Pulmonary artery endothelial cell (primary cell): ENCODE data around the gene OLFM1. TPM values are rescaled to one million over a fixed set of nuclear protein-coding genes. Genes with fewer than 3 reads are reported as not detected.
"Not testable (repeated sequence)": the region's sequence is repeated elsewhere in the genome, so short reads cannot be mapped to it uniquely, and the experiment has no call there.

ENCODE experiments used
- DNase-seq: peaks from one replicate; pipeline ENCODE4 v3.0.0-alpha.2; 2011; ENCODE audit warnings: low read depth, low spot score
- total RNA-seq: library from RNA; depleted of rRNA; stranded (reverse); fragments of >200 nt; gene quantifications from 2 replicates; pipeline ENCODE4 v1.2.3, GENCODE V29; 2014

The OLFM1 gene
- total RNA-seq, 1 donor from 2014 or later, result 0.13 TPM

DNA sequence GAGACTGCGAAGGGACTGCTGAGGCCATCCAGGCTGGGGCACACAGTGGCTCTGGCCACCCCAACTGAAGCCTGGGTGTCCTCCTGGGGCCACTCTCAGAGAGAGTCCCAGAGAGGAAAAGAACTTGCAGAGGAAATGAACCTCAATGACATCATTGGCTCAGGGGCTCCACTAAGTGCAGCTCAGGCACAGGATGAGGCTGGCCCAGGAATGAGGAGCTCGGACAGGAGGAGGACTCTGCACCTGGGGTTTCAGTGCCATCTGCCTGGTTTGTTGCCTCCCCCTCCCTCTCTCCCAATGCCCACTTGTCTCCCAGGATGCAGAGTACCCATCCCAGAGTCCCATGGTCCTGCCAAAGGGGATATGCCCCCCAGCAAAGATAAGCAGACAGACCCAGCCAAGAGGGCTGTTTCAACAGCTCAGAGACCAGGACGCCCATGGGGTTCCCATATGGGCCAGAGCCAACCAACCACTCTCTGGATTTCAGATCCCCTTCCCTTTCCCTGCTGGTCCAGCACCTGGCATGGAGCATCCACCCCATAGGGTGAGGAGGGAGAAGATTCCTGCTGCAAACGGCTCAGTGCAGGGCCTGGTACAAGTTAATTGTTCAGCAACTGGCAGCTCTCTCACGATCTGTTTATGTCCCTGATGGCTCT, 26.9 kb upstream of the OLFM1 start:
- no peak for DNase-seq

DNA sequence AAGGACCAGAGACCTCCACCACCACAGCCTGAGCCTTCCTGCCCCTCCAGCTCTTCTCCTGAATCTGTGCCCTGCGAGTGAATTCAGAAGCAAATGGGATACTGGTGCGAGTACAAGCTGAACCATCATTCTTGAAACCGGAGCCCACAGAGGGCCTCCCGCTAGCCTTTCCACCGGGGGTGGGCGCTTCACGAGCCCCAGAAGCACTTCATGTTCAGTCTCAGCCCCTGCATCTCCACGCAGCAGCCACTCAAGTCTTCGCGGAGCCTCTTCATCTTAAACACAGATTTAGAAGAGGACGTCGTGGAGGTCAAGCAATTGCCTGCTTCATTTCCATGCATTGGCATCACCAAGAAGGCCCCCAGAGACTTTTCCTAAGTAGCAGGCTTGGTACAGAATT, 26.0 kb upstream of the OLFM1 start:
- DNase-seq, result no peak

DNA sequence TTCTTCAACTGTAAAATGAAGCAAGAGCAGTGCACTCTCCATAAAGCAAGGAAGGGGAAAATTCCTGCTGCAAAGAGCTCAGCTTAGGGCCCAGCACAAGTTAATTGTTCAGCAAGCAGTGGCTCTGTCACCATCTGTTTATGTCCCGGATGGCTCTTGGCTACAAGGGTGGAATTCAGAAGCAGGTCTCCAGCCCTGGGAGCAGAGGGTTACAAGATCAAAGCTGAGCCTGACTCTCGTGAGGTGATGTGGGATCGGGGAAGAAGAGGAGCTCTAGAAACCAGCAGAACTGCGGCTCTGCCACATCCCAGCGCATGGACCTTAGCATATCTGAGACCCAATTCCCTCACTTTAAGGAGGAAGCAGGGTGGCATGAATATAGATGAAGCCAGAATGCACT, 25.2 kb upstream of the OLFM1 start:
- no peak for DNase-seq

GRCh38 chr9:135063466-135063865, 24.0 kb upstream of the OLFM1 start:
- not testable (repeated sequence) for DNase-seq

DNA sequence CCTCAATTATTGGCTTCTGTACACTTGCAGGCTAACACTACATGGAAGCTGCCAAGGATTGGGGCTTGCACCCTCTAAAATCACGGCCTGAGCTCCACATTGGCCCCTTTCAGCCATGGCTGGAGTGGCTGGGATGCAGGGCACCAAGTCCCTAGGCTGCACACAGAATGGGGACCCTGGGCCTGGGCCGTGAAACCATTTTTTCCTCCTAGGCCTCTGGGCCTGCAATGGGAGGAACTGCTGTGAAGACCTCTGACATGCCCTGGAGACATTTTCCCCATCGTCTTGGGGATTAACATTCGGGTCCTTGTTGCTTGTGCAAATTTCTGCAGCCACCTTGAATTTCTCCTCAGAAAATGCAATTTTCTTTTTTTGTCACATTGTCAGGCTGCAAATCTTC, 23.6 kb upstream of the OLFM1 start:
- DNase-seq, result not testable (repeated sequence)

DNA sequence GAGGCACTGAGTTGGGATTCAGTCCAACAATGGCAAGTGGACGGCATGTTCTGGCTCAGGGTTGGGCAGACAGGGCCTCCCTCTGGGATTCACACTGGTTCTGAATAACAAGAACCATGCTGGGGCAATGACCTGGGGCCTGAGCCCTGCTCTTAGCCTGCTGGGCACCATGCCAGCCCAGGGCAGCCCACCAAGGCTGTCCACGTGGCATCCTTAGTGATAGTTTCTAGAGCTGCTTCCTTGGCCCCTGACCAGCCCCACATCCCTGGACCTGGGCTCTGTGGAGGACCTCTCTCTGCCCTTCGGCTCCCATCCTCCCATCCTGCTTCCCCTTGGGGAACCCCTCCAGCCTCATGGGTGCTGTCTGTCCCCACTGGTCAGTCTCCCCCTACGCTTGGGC, 22.3 kb upstream of the OLFM1 start:
- DNase-seq, result no peak

GRCh38 chr9:135065804-135066203, 21.7 kb upstream of the OLFM1 start:
- DNase-seq, result no peak

GRCh38 chr9:135066291-135066690, 21.2 kb upstream of the OLFM1 start:
- DNase-seq, result no peak

GRCh38 chr9:135067096-135067710, 20.3 kb upstream of the OLFM1 start:
- DNase-seq, result no peak

GRCh38 chr9:135068776-135069415, 18.6 kb upstream of the OLFM1 start:
- no peak for DNase-seq

DNA sequence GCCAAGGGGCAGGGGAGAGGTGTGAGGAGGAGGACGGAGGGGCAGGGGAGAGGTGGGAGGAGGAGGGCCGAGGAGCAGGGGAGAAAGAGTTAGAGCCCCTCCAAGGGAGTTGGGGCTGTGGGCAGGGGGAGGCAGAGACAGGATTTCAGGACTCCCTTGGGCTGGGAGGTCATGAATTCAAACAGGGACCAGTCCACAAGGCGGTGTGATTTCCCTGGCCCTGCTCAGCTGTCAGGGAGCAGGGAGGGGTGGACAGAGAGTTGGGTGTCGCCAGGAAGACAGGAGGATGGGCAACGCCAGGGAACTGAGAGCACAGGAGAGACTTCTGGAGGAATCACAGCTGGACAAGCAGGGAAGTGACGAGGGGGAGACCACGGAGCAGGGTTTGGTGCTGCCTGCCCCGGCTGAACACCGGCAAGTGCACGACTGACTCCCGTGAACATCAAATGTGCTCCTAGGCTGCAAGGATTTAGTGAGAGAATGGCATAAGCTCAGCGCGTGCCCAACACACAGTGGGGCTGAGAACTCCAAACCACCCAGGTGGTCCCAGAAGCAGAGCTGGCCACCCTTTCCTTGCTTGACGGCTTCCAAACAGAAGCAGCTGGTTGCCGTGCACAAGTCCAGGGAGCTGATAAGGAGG, 17.8 kb upstream of the OLFM1 start:
- no peak for DNase-seq

GRCh38 chr9:135070198-135070951, 17.1 kb upstream of the OLFM1 start:
- DNase-seq, result no peak

GRCh38 chr9:135070964-135071735, 16.3 kb upstream of the OLFM1 start:
- no peak for DNase-seq

GRCh38 chr9:135073081-135073740, 14.3 kb upstream of the OLFM1 start:
- DNase-seq, result no peak

DNA sequence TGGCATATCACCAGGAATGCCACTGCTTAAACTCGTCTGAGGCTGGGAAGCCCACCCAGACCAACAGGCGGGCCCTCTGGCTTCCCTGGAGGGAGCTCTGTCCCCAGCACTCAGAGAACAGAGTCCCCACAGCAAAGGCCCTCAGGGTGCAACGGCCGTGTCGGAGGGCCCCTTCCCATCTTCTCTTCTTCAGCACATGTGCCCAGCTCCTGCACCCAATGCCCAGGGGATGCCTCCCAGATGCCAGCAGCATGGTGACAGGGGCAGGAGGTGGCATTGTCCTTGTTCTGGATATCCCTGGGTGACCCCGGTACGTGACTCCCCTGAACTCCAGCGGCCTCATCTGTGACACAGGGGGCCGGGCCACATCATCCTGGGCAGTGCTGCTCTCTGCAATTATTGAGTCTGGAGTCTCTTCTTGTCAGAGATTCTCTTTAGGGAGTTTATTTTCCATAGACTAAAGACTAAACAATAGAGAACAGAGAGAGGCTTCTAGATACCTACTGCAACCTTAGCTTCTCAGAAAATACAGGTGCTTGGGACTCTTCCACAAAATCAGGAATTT, 13.6 kb upstream of the OLFM1 start:
- no peak for DNase-seq

GRCh38 chr9:135074354-135075233, 12.9 kb upstream of the OLFM1 start:
- DNase-seq, result no peak

- no peak for DNase-seq
Measured at GRCh38 chr9:135075234-135076142, 12.0 kb upstream of the OLFM1 start.
